ENCODE results near the gene BNC2. TPM values are rescaled to one million over a fixed set of nuclear protein-coding genes. Genes with fewer than 3 reads are reported as not detected.

BNC2 gene
- total RNA-seq, 1 experiment from 2014 or later, result 43.6 TPM

- Histone ChIP-seq H3K4me2 (ENCODE audit: insufficient read depth, insufficient read length, low read length) (no peak overlapping the region), H3K18ac (ENCODE audit: insufficient read length, low read depth, low read length) (no peak overlapping the region), H3K79me1 (ENCODE audit: insufficient read depth, low read depth, low read length, poor library complexity, severe bottlenecking) (no peaks in the 10 kb centered on the region), H4K5ac (ENCODE audit: insufficient read length, low read depth, low read length) (no peak overlapping the region), H2BK120ac (ENCODE audit: low read depth, low read length, poor library complexity, severe bottlenecking) (no peak overlapping the region), H2AK5ac (ENCODE audit: insufficient read length, low read length) (no peak overlapping the region), H4K8ac (replicated peaks; ENCODE audit: insufficient read length, low read depth, low read length) (no peak overlapping the region), H2BK20ac (ENCODE audit: low read depth, low read length, poor library complexity, severe bottlenecking) (no peak overlapping the region), H2AFZ (ENCODE audit: low read length) (no peak overlapping the region), H3K4ac (ENCODE audit: low read depth, low read length) (no peak overlapping the region), H3K23me2 (ENCODE audit: insufficient read length, low read depth, low read length, poor library complexity, severe bottlenecking) (no peaks in the 10 kb centered on the region), H3K79me2 (ENCODE audit: insufficient read depth, low read length) (no peaks in the 10 kb centered on the region), H4K91ac (ENCODE audit: insufficient read length, low read depth, low read length) (no peak overlapping the region), H3K9me3 (ENCODE audit: control insufficient read depth, low read depth, low read length) (no peaks in the 10 kb centered on the region), H3K4me1 (ENCODE audit: insufficient read depth, low read length) (no peaks in the 10 kb centered on the region), H2BK12ac (ENCODE audit: insufficient read length, low read depth, low read length) (no peak overlapping the region), H3K23ac (ENCODE audit: insufficient read length, low read depth, low read length) (no peak overlapping the region), H3K27me3 (ENCODE audit: insufficient read depth, low read length) (no peaks in the 10 kb centered on the region), H4K20me1 (ENCODE audit: control insufficient read depth, insufficient read depth, insufficient read length) (no peaks in the 10 kb centered on the region), H2BK15ac (ENCODE audit: low read depth, low read length) (no peak overlapping the region), H2BK5ac (ENCODE audit: insufficient read length, low read length) (no peak overlapping the region), H3K56ac (ENCODE audit: insufficient read length, low read depth, low read length) (no peak overlapping the region), H3T11ph (ENCODE audit: low read length) (no peak overlapping the region), H3K9ac (ENCODE audit: extremely low read depth, insufficient read length, low read length) (no peak overlapping the region), H3K27ac (ENCODE audit: insufficient read length, low read depth, low read length) (no peak overlapping the region), H3K14ac (ENCODE audit: insufficient read depth, low read length) (no peak overlapping the region)
- no peaks in the 10 kb centered on the region for H3K9me3 Mint-ChIP-seq
- DNase-seq, result no peak
- TF ChIP-seq, protein P1, sequence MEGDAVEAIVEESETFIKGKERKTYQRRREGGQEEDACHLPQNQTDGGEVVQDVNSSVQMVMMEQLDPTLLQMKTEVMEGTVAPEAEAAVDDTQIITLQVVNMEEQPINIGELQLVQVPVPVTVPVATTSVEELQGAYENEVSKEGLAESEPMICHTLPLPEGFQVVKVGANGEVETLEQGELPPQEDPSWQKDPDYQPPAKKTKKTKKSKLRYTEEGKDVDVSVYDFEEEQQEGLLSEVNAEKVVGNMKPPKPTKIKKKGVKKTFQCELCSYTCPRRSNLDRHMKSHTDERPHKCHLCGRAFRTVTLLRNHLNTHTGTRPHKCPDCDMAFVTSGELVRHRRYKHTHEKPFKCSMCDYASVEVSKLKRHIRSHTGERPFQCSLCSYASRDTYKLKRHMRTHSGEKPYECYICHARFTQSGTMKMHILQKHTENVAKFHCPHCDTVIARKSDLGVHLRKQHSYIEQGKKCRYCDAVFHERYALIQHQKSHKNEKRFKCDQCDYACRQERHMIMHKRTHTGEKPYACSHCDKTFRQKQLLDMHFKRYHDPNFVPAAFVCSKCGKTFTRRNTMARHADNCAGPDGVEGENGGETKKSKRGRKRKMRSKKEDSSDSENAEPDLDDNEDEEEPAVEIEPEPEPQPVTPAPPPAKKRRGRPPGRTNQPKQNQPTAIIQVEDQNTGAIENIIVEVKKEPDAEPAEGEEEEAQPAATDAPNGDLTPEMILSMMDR (conservative IDR thresholded peaks at IDR 0.05), result no peak
- H3K4me1 Mint-ChIP-seq, result peaks cover 18 to 27% of the 10 kb centered on the region in 2 experiments
- no peak overlapping the region for H3K27ac Mint-ChIP-seq
- no CpG with 5 or more reads among the region's 5 CpGs for WGBS (ENCODE audit: extremely low coverage, insufficient read length, low lambda C conversion rate)
- no peaks in the 10 kb centered on the region for H3K36me3 Mint-ChIP-seq (ENCODE audit: insufficient read depth in 1 of 3, low read depth in 3 of 3)
- no peaks in the 10 kb centered on the region for H3K27me3 Mint-ChIP-seq (ENCODE audit: low read depth)
- no peak overlapping the region for H3K4me3 Mint-ChIP-seq
These were observed 279.4 kb downstream of the BNC2 start for GRCh38 chr9:16591092-16591491.

Measured in H9 (cell line).